Middle frontal gyrus (tissue), 1 donor: ENCODE measurements around the gene USP11.

Experiments used
- DNase-seq: peaks from one replicate; pipeline ENCODE4 v3.0.0-alpha.2; 2015; ENCODE audit warnings: low spot score; ENCODE audit errors: extremely low spot score

Gene USP11

DNA sequence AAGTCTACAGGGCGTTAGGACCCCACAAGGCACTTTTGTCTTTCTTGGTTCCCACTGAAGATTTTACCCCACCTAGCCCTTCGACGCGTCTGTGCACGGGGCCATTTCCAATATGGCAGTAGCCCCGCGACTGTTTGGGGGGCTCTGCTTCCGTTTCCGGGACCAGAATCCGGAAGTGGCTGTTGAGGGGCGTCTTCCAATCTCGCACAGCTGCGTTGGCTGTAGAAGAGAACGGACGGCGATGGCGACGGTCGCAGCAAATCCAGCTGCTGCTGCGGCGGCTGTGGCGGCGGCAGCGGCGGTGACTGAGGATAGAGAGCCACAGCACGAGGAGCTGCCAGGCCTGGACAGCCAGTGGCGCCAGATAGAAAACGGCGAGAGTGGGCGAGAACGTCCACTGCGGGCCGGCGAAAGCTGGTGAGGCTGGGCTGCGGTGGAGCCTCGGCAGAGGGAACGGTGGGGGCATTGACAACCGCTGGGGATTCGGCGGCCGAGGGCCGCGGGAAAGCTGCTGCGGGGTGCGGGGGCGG is at the start of gene USP11:
Gene USP11 (plus strand): TSS at position 207 of the 530 bp plus-strand sequence. CDS start 35 bp downstream, at position 242.
- DNase-seq, result no peak

DNA sequence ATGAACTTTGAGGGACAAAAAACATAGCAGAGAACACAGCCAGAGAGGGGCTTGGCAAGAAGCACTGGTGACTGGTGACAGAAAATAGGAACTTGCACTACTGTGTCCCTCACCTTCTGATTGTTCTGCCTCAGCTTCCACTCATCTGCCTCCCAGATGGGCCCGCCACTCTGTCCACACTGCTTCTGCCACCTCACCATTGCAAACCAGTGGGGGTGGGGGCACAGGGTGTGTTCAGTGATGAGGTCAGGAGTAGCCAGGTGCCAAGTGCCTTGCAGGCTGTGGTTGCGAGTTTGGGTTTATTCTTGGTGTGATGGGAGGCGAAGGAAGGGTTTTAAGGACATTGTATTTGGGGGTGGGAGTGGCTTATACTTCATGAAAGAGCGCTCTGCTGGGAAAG is 48.3 kb upstream of the USP11 start:
- DNase-seq, result no peak

DNA sequence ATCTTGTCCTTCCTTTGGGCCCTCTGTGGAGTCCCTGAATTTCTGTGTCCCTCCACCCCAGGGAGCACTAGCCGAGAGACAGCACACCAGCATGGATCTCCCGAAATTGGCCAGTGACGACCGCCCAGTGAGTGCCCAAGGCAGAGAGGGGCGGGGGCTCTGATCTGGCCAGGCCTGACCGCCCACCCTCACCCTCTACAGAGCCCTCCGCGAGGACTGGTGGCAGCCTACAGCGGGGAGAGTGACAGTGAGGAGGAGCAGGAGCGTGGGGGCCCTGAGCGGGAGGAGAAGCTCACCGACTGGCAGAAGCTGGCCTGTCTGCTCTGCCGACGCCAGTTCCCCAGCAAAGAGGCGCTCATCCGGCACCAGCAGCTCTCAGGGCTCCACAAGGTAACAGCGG is 47.6 kb upstream of the USP11 start:
- DNase-seq, result no peak

DNA sequence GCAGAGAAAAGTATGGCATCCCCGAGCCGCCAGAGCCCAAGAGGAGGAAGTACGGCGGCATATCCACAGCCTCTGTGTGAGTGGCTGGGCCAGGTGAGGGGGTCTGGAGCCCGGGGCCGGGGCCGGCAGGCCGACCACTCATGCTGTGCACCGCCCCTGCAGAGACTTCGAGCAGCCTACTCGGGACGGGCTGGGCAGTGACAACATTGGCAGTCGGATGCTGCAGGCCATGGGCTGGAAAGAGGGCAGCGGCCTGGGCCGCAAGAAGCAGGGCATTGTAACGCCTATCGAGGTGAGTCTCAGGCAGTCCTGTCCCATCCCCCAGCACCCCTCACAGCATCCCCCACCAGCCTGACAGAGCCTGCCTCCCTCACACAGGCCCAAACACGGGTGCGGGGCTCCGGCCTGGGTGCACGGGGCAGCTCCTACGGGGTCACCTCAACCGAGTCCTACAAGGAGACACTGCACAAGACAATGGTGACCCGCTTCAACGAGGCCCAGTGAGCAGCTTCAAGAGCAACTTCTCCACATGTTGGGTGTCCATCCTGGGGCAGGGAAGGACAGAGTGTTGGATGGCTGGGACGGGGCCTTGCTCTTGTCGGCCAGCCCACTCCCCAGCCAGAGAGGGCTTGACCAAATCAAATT is 46.6 kb upstream of the USP11 start:
- DNase-seq, result no peak

DNA sequence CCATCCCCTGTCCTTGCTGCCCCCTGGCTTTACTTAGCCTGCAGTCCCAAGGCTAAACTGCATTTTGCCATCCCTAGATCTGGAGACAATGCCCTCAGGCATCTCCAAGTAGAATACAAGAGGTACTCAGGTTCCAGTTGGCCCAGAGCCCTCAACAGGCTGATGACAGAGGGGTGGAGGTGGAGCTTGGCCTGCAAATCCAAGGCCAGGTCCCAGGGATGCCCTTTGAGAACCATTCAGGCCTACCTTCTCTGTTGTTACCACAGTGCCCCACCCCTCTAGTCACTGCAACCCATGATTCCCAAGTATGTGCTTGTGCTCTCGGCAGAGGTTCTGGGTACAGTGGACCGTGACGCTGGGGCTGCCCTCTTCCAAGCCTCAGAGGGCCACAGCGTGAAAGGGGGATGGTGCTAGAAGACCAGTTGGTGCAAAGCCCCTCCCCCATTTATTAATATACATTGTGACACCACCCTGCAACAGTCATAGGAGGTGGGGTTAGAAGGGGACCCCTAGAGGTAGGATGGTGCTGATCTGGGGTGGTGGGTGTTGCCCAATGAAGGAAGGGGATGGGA is 45.6 kb upstream of the USP11 start:
- DNase-seq, result no peak

DNA sequence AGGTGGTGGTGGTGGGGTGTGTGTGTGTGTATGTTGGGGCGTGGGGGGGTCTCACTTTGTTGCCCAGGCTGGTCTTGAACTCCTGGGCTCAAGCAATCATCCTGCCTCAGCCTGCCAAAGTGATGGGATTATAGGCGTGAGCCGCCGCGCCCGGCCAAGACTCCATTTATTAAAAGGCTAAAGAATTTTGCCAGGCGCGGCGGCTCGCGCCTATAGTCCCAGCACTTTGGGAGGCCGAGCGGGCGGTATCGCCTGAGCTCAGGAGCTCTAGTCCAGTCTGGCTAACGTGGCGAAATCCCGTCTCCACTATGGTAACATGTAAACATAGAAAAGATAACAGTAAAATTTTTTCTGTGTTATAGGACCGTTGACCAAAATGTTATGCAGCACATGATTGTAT is 42.9 kb upstream of the USP11 start:
- no peak for DNase-seq

DNA sequence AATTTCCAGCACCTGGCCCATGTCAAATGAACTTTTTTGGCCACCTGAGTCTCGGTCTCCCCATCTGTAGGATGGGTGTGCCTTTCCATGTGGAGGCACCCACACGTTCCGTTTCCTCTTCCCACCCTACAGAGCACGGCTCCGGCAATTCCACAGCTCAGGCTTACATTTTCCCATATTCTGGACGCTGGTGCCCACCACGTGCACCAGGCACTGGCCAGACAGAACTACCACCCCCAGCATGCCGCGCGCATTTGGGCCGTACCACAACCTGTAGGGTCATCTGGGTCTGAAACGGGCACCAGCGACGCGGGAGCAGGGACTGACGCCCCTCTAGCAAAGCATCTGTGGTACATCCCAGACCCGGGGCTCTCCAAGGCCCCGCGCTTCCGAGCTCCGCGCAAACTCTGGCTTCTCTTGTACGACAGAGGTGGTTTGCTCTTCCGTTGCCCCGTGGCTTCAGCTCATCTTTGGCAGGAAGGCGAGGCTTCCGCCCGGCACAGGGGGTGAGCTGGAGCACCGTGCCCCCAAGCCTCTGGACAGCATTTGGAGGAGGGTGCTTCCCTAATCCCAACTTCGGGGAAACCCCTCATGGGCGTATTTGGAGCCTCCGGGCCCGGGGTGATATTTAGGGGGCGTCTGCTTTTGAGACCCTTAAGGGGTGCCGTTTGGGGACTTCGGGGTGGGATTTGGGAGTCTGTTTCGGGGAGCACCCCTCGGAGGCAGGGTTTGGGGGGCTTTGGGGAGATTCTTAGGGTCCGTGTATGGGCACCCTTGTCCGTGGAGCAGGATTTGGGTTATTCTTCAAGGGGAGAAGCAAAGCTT is 42.2 kb upstream of the USP11 start:
- peak; percentile 77 for DNase-seq

DNA sequence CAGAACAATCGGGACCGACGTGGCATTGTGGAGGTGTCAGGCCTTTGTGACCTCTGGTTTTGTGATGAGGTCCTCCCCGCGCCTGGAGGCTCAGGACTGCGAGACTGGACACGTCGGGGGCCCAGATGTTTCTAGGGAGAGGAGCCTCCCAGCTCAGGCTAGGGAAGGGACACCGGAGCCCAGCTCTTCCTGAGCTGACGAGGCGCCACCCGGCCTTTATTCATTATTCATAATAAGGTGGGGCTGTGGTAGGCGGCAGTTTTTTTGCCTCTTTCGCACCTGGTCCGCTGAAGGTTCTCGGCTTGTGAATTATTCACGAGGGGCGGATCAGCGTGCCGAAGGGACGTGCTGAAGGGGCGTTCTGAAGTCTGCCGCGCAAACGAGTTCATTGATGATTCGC is 41.5 kb upstream of the USP11 start:
- no peak for DNase-seq

DNA sequence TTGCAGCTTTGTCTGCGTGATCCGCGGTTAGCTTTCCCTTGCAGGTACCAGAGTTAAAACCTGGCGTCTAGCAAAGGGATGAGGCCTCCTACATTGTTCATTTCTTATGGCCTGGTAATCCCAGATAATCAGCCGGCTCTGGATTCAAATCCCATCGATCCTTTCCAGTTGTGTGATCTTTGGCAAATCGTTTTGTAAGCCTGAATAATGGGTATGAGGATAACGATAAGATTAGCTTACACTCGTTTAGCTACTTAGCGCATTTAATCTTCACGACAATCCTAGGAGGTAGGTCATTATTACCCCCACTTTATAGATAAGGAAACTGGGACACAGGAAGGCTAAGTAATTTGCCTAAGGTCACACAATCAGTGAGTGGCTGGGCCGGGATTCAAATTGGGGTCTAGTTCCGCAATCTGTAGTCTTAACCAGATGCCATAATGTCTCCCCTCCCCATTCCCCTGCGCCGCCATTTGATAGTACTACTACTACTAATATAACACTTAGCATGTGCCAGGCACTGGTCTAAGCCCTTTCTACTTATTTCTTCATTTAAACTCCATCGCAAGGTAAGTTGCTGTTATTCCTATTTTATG is 40.9 kb upstream of the USP11 start:
- DNase-seq, result no peak

DNA sequence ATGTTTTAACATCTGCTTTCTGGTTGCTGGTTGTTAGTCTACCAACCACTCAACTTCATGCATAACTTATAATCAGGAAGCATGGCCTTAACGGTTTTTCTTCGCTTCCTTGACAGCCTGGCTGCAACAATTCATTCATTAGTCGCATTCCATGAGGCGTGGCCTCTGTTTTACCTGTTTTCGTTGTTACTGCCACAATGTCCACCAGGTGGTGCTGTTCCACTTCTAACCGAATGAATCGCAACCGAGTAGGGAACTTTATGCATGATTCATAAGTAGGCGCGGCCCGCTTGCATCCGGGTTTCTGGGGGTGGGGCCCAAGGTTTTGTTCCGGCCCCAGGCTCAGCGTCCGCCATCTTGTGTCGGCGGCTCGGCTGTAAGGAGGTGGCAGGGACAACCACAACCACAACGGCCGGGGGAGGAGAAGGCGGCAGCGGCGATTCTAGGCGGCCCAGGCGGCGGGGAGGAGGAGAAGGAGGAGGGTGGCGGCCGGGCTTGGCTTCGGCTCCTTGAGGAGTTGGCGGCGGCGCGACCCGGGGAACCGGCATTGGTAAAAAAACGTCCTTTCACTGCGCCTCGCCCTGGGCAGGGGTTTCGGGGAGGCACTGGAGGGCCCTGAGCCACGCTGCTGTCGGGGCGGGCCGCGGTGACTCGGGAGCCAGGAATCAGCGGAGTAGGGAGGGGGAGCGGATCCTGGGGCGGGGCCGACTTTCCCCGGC is 39.2 kb upstream of the USP11 start, which contains the start of gene UBA1:
Gene UBA1 (plus strand): TSS at position 355 of the 719 bp plus-strand sequence. CDS start 4,974 bp downstream, outside the sequence.
- DNase-seq, result peak; percentile 79

DNA sequence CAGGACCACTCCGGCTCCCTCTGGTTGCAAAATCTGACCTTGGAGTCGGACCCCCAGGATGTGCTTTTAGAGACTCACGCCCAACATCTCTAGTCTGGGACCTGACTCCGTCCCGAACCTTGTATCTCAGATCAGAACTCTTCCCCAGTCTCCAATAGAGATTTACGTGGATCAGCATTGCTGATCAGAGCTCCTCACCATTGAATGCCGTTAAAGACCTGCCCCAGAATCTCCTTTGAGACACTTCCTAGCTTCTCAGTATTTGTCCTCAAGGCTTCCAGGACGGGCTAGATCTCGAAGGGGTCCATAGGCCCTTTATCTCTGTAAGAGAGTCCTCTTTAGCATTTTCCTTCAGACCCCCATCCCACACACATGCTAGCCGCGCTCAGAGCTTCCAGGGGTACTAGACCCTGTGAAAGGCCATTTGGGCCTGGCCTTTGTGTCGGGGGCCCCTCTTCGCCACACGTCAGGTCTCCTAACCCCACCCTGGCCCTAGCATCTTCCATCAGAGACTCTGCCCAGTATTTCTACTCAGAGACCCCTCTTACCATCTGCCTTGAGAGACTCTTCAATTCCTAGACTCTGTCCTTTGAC is 38.5 kb upstream of the USP11 start:
- DNase-seq, result no peak

DNA sequence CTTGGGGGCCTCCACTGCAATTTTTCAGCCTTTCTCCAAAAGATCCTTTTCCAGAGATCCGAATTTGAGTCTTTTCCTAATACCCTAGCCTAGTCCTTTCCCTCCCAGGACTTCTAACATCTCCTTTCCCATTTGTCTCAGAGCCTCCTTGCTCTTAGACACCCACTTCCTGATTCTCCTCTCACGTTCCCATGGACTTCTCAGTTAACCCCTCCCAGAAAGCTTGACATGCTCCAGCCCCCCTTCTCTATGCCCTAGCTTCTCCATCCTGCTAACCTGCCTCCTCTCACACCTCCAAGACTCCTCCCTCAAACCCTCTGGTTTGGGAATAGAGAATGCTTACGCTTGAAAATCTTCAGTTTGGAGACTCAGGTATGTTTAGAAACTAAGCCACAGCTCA is 36.7 kb upstream of the USP11 start:
- DNase-seq, result no peak

DNA sequence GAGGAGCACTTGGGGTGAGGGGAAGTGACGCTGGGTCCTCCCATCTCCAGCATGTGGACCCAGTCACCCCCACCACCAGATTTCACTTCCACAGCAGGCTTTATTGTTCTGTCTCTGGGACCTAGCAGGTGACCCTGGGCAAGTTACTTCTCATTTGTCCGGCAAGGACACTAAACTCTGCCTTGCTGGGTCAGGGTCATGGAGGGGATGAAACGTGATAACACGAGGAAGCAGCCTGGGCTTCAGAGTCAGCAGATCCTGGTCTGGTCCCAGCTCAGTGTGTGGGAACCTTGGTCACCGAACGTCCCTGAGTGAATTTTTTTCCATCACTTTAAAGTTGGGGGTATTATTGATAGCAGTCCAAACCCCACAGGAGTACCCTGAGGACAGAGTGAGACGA is 35.3 kb upstream of the USP11 start:
- no peak for DNase-seq

DNA sequence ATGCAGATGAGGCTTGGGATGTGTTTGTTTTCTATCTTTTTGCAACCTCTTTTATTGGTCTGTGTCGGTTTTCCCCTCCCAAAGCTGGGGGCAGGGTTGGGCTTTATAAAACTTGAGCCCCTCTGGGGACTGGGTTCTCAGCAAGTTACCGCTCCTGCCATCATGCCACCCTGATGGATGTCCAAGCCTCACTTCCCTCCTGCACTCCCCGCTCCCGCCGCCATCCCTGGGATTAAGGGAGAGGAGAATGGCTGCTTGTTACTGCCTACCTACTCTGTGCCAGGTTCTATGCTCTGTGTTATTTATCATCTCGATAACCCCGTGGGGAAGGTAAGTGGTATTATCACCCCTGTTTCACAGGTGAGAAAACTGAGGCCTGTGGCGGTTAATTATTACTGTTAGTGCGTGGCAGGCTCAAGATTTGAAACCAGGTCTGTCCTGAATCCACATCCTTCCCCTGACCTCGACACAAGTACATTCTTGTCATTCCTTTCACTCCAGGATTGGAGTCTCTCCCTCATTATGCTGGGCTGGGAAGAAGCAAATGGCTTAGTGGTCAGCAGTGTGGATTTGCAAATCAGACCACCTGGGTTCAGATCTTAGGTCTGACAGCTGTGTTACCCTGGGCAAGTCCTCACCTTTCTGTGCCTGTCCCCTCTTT is 34.7 kb upstream of the USP11 start:
- DNase-seq, result no peak

DNA sequence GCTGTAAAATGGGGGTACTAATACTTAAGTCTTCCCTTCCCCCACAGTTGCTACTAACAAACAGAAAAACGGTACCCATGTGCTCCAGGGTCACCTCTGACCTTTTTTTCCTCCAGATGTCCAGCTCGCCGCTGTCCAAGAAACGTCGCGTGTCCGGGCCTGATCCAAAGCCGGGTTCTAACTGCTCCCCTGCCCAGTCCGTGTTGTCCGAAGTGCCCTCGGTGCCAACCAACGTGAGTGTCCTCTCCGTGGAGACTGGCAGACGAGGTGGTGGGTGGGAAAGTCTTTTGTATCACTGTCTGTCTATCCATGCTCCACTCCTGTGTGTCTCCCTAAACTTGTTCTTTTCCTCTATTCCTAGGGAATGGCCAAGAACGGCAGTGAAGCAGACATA is 34.1 kb upstream of the USP11 start:
- DNase-seq, result no peak

DNA sequence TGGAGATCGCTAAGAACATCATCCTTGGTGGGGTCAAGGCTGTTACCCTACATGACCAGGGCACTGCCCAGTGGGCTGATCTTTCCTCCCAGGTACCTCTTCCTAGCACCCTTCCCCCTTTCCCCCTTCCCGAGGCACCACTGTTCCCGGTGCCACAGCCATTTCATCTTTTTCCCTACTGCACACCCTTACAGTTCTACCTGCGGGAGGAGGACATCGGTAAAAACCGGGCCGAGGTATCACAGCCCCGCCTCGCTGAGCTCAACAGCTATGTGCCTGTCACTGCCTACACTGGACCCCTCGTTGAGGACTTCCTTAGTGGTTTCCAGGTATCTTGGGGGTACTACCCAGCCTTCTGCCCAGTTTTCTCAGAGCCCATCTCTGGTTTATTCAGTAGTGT is 33.5 kb upstream of the USP11 start:
- DNase-seq, result no peak

DNA sequence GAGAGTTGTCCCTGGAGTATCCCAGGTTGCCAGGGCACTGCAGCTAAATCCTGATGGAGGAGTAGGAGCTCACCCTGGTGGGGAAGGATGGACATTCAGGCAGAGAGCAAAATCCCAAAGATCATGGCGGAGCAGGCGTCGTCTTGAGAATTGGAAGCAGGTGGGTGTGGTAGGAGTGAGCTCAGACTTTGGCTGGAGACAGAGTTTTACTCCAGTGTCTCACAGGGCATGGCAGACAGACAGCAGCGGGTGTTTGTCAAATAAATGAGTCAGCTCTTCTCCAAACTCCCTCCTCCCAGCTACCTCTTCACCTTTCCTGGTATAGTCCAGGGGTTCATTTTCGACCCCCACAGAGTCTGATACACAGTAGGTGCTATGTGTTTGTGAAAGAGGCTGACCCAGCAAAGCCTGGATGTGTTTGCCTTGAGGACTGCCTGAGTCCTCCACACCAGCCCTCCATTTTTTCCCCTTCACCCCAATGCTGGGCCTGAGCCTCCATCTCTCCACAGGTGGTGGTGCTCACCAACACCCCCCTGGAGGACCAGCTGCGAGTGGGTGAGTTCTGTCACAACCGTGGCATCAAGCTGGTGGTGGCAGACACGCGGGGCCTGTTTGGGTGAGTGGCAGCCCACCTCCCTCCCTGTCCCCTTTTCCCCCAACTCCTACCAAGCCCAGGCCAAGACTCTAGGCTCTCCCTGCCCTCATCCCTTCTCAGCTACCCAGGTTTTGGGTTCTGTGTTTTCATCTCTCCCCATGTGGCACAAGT is 32.2 kb upstream of the USP11 start:
- no peak for DNase-seq

DNA sequence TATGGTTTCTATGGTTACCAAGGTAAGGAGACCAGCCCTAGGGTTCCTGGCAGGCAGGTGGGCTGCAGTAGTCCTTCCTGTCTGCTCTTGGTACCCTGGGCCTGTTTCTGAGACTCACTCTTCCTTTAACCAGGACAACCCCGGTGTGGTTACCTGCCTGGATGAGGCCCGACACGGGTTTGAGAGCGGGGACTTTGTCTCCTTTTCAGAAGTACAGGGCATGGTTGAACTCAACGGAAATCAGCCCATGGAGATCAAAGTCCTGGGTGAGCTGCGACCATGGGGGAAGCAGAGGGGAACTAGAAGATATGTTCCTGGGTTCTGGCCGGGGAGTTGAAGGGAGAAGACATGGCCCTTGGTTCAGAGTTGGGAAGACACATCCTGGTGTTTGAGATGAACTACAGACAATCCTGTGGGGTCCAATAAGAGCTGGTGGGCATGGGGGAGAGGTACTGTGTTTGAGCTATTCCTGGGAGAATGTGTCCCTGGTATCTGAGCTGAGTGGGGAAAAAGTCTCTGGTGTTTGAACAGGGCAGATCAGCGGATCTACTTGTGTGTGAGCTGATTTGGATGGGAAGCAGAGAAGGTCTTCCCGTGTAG is 31.4 kb upstream of the USP11 start:
- no peak for DNase-seq

DNA sequence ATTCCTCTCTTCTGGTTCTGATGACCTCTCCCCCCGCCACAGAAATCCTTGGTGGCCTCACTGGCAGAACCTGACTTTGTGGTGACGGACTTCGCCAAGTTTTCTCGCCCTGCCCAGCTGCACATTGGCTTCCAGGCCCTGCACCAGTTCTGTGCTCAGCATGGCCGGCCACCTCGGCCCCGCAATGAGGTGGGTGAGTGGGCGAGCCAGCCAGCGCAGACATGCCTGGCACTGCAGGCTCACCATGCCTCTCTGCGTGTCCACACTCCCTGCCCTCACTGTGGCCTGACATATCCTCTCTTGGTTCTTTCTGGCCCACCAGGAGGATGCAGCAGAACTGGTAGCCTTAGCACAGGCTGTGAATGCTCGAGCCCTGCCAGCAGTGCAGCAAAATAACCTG is 30.5 kb upstream of the USP11 start:
- no peak for DNase-seq
